Testis (tissue), 2 donors: Measurements from ENCODE around the gene PITX1.

Experiments used
- CTCF ChIP-seq, 3 experiments: fragments of 450-650 bp in 2 of 3; fragments of 200-600 bp in 1 of 3; sonication (generic) in 1 of 3; IDR thresholded peaks; one replicate each; pipeline ENCODE4 v1.5.1; 2016 to 2019; ENCODE audit warnings: antibody characterized with exemption in 3 of 3, mild to moderate bottlenecking in 2 of 3, moderate library complexity in 1 of 3
- POLR2A ChIP-seq: fragments of 450-650 bp; IDR thresholded peaks from one replicate; pipeline ENCODE4 v1.6.1; 2017; ENCODE audit warnings: antibody characterized with exemption, mild to moderate bottlenecking, moderate library complexity

- TF ChIP-seq CTCF (IDR thresholded peaks at IDR 0.05) (no peak), POLR2A (no peak)
Observed at GRCh38 chr5:135055396-135055795, 21.4 kb upstream of the PITX1 start.
